ENCODE data around the gene CD84.

DNA sequence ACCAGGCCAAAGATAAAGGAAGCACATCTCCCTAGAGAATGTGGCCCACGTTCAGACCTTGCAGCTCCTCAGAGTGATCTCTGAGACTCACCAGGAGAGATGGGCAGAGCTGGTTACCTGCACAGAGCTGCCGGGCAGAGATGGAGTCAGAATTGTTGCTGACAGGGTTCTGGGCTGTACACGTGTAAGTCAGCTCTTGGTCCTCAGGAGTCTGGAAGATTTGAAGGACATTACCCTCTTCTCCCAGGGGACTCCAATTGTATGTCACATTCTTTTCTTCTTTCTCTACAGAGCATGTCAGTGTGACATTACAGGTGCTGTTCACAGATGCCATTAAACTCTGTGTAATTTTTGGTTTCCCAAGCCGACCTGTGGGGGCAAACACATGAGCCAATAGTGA is 25.5 kb downstream of the CD84 start:
- TF ChIP-seq CTCF (IDR thresholded peaks at IDR 0.05), result no peak
- TF ChIP-seq POLR2A (IDR thresholded peaks at IDR 0.05), result no peak
